Body of pancreas (tissue), 4 donors: ENCODE results near the gene HOXA10. TPM values are rescaled to one million over a fixed set of nuclear protein-coding genes. Genes with fewer than 3 reads are reported as not detected.
A peak's percentile ranks its signal among the peaks of the same experiment; 100 is the strongest.

Experiments
- ATAC-seq: fragments of 150-250 bp; one replicate; pipeline ENCODE4 v1.9.1; 2016
- DNase-seq, 4 donors: peaks; one replicate each; pipeline ENCODE4 v3.0.0-alpha.2; 2019
- H3K27ac ChIP-seq, 4 donors: fragments of 200-600 bp; sonication (generic); 1 replicate in 3 of 4; 2 replicates in 1 of 4; pipeline versions ENCODE4 v1.5.1 to v1.6.1; 2016 to 2019; ENCODE audit warnings: mild to moderate bottlenecking in 1 of 4, mixed read lengths in 1 of 4, moderate library complexity in 1 of 4
- H3K27me3 ChIP-seq, 2 donors: fragments of 200-600 bp; sonication (generic); one replicate each; pipeline ENCODE4 v1.6.0; 2016; ENCODE audit warnings: mild to moderate bottlenecking in 1 of 2
- H3K36me3 ChIP-seq, 2 donors: fragments of 200-600 bp; sonication (generic); replicated peaks in 1 of 2; 2 replicates each; pipeline ENCODE4 v1.5.1; 2016; ENCODE audit warnings: low read depth in 2 of 2; ENCODE audit not compliant: insufficient read depth in 1 of 2
- H3K4me1 ChIP-seq: fragments of 200-600 bp; sonication (generic); one replicate; pipeline ENCODE4 v1.6.0; 2016
- H3K4me3 ChIP-seq, 2 donors: fragments of 200-600 bp; sonication (generic); 1 replicate in 1 of 2; 2 replicates in 1 of 2; pipeline ENCODE4 v1.5.1; 2016 to 2019
- H3K9me3 ChIP-seq, 3 donors: fragments of 200-600 bp; sonication (generic); 1 replicate in 2 of 3; 2 replicates in 1 of 3; pipeline ENCODE4 v1.5.1; 2016
- CTCF ChIP-seq, 7 experiments: fragments of 450-650 bp in 4 of 7; fragments of 200-600 bp in 3 of 7; sonication (generic) in 3 of 7; IDR thresholded peaks; one replicate each; pipeline ENCODE4 v1.5.1; 2016 to 2019; ENCODE audit warnings: antibody characterized with exemption in 7 of 7
- POLR2A ChIP-seq, 3 donors: fragments of 450-650 bp; IDR thresholded peaks; one replicate each; pipeline ENCODE4 v1.6.1; 2016; ENCODE audit warnings: antibody characterized with exemption in 3 of 3, mild to moderate bottlenecking in 2 of 3
- WGBS, 2 donors: methylation state at CpG; one replicate each; pipeline ENCODE4 v1.1.5; 2017; 5-methylcytosine and 5-hydroxymethylcytosine counted together
- intact Hi-C: fragments of 100-400 bp; cut with DNase I; formaldehyde crosslinking; loops from one replicate; pipeline ENCODE4 v1.15.1; 2023
- total RNA-seq, 2 donors: library from RNA; depleted of rRNA; stranded (reverse); fragments of >200 nt; gene quantifications; one replicate each; pipeline ENCODE4 v1.1.0, GENCODE V29; 2016

HOXA10 gene
- total RNA-seq, 2 donors from 2014 or later: 0.52 TPM; not detected in 1

- no peak overlapping the region for H3K4me3 ChIP-seq
- no peaks in the 10 kb centered on the region for H3K9me3 ChIP-seq
- TF ChIP-seq POLR2A (IDR thresholded peaks at IDR 0.05): no peak
- no peak for TF ChIP-seq CTCF (IDR thresholded peaks at IDR 0.05)
- no peak overlapping the region for H3K27ac ChIP-seq
- intact Hi-C loops: no loop called here
- H3K36me3 ChIP-seq: no peaks in the 10 kb centered on the region
- peaks cover 61% of the 10 kb centered on the region for H3K4me1 ChIP-seq
- WGBS, 2 donors: 4 to 10% methylated on average over 29 to 46 of the region's 46 CpGs
- no peak for ATAC-seq
- DNase-seq: peak in 2 of 4 donors; percentile 8 to 9
- peaks cover 14 to 78% of the 10 kb centered on the region in 2 donors for H3K27me3 ChIP-seq
Observed at GRCh38 chr7:27187475-27188385, 13.6 kb upstream of the HOXA10 start.

- no peak for ATAC-seq
- Histone ChIP-seq H3K4me1 (peaks cover 52% of the 10 kb centered on the region), H3K27ac (no peak overlapping the region), H3K27me3 (peaks cover 14 to 78% of the 10 kb centered on the region in 2 donors), H3K4me3 (no peak overlapping the region), H3K9me3 (no peaks in the 10 kb centered on the region), H3K36me3 (no peaks in the 10 kb centered on the region)
- WGBS, 2 donors: 17 to 21% methylated on average over 4 of the region's 4 CpGs
- no peak for DNase-seq
- intact Hi-C loops: no loop called here
- TF ChIP-seq CTCF (IDR thresholded peaks at IDR 0.05) (no peak), POLR2A (IDR thresholded peaks at IDR 0.05) (no peak)
Observed at GRCh38 chr7:27186668-27187474, 12.8 kb upstream of the HOXA10 start.

- H3K9me3 ChIP-seq: no peaks in the 10 kb centered on the region
- peaks cover 14 to 72% of the 10 kb centered on the region in 2 donors for H3K27me3 ChIP-seq
- WGBS, 2 donors: 6 to 10% methylated on average over 23 to 24 of the region's 24 CpGs
- intact Hi-C loops: no loop called here
- ATAC-seq: no peak
- DNase-seq: peak in 2 of 4 donors; percentile 8 to 9
- no peak overlapping the region for H3K27ac ChIP-seq
- peaks cover 52% of the 10 kb centered on the region for H3K4me1 ChIP-seq
- TF ChIP-seq POLR2A (IDR thresholded peaks at IDR 0.05): no peak
- no peak for TF ChIP-seq CTCF (IDR thresholded peaks at IDR 0.05)
- no peaks in the 10 kb centered on the region for H3K36me3 ChIP-seq
- no peak overlapping the region for H3K4me3 ChIP-seq
Observed at GRCh38 chr7:27185854-27186667, 11.9 kb upstream of the HOXA10 start.

- Histone ChIP-seq H3K27me3 (peaks cover 14 to 77% of the 10 kb centered on the region in 2 donors), H3K27ac (no peak within 1 kb of the TSS), H3K9me3 (no peaks in the 10 kb centered on the region), H3K36me3 (no peaks in the 10 kb centered on the region), H3K4me1 (peaks cover 52% of the 10 kb centered on the region), H3K4me3 (no peak within 1 kb of the TSS)
- DNase-seq: peak in 2 of 4 donors; percentile 8 to 10
- no peak for ATAC-seq
- WGBS, 2 donors: 7 to 15% methylated on average over 35 to 42 of the region's 43 CpGs
- TF ChIP-seq POLR2A (IDR thresholded peaks at IDR 0.05) (no peak), CTCF (IDR thresholded peaks at IDR 0.05) (no peak)
- intact Hi-C loops: no loop called here
Observed at GRCh38 chr7:27185013-27185853, 11.1 kb upstream of the HOXA10 start, which contains the start of gene HOXA11. Gene HOXA11, minus strand, starts transcription at chr7:27185232. Its CDS starts 88 bp downstream, at chr7:27185144.
